Pancreas (tissue), 10 donors: ENCODE data around the gene SMOC1. TPM values are rescaled to one million over a fixed set of nuclear protein-coding genes. Genes with fewer than 3 reads are reported as not detected.
A peak's percentile ranks its signal among the peaks of the same experiment; 100 is the strongest.

Experiments used
- ATAC-seq, 4 donors: fragments of 200-7000 bp; cut with Tn5 transposase; one replicate each; pipeline versions ENCODE4 v1.8.0 to v1.9.1; 2020; ENCODE audit warnings: mild to moderate bottlenecking in 4 of 4, moderate library complexity in 4 of 4
- DNase-seq, 6 donors: peaks; one replicate each; pipeline ENCODE4 v3.0.0-alpha.2; 2020
- FAIRE-seq: peaks from 2 replicates; lab custom pipeline; 2012; peaks lifted over from hg19 to GRCh38; lab: Jason Lieb, UNC
- H3K27ac ChIP-seq, 4 donors: fragments of 200-600 bp; sonication (generic); 1 replicate in 3 of 4; 2 replicates in 1 of 4; pipeline versions ENCODE4 v1.5.0 to v1.8.0; 2020
- H3K27me3 ChIP-seq, 4 donors: fragments of 200-600 bp; one replicate each; pipeline ENCODE4 v1.8.0; 2021
- H3K36me3 ChIP-seq, 3 donors: fragments of 200-600 bp; sonication (generic) in 1 of 3; one replicate each; pipeline versions ENCODE4 v1.5.0 to v1.8.0; 2020 to 2021
- H3K4me1 ChIP-seq, 3 donors: fragments of 200-600 bp; one replicate each; pipeline ENCODE4 v1.8.0; 2021
- H3K4me3 ChIP-seq, 4 donors: fragments of 200-600 bp; sonication (generic) in 2 of 4; one replicate each; pipeline versions ENCODE4 v1.5.0 to v1.8.0; 2020 to 2021
- H3K9me3 ChIP-seq, 4 donors: fragments of 200-600 bp; one replicate each; pipeline ENCODE4 v1.8.0; 2021
- WGBS, 2 donors: extraction: QIAGEN DNeasy Blood & Tissue Kit; methylation state at CpG; one replicate each; pipeline ENCODE4 v1.1.7; 2013; 5-methylcytosine and 5-hydroxymethylcytosine counted together
- intact Hi-C, 3 donors: fragments of 100-400 bp; cut with DNase I; formaldehyde crosslinking; loops; one replicate each; pipeline versions ENCODE4 v1.11.1 to v1.14.2; 2022
- polyA plus RNA-seq, 2 donors: library from polyadenylated mRNA; stranded (reverse); fragments of 200-250 nt; gene quantifications; one replicate each; pipeline ENCODE4 v1.2.3, GENCODE V29; 2013
- total RNA-seq, 6 donors: library from RNA; stranded (reverse); fragmentation: NEBNext Ultra II Directional in 4 of 6; extraction: Animal tissue kit (Norgen Biotek cat#: 25700) in 4 of 6; gene quantifications; one replicate each; pipeline versions ENCODE4 v1.2.1 to v1.2.4, GENCODE V29; 2021 to 2023
- TF ChIP-seq, protein P1 (sequence below), 4 donors: fragments of 200-600 bp; sonication (generic) in 3 of 4; IDR thresholded peaks; one replicate each; pipeline versions ENCODE4 v1.5.0 to v1.8.0; 2021; ENCODE audit warnings: antibody characterized with exemption in 4 of 4
- donor health status: healthy with polysubstance abuse.
- donor health status: DM: no; HTN: no; CAD: no; lungs with moderate emphysema.
- donor health status: DM: no; HTN: no; CAD: no.
- donor health status: control.
- donor health status: control.
- donor health status: Bipolar disorder and iron deficiency.
- donor health status: DM: yes; HTN: yes; CAD: no.
- donor health status: DM: no; HTN: no; CAD: no.
- donor health status: DM: no; HTN: no; CAD: no.
- donor health status: DM: yes; HTN: yes; CAD: no.

The SMOC1 gene
- total and polyA plus RNA-seq, 8 donors, result 2.2 to 55.7 (median 6.3) TPM

DNA sequence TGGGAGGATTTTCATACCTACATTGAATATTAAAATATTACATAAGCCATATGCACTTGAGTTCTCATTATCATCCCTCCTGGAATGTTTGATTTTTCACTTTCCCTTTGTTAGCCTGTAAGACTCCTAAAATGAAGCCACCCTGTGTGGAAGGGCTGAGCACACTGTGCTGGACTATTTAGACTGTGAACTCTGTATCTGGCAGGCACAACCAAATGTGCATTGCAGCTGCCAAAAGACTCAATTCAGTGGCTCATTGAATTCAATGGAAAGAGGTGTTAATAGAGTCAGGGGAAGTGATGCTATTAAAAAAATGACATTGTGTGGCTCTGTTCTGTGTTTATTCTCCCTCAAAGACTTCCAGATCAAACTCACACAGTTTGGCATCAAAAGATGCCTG, 111.1 kb downstream of the SMOC1 start:
- Histone ChIP-seq H3K4me3 (no peak overlapping the region), H3K27me3 (no peaks in the 10 kb centered on the region), H3K4me1 (no peaks in the 10 kb centered on the region), H3K9me3 (no peaks in the 10 kb centered on the region), H3K36me3 (no peaks in the 10 kb centered on the region), H3K27ac (no peak overlapping the region)
- no peak for ATAC-seq
- FAIRE-seq, result no peak
- DNase-seq, result no peak
- TF ChIP-seq, protein P1, sequence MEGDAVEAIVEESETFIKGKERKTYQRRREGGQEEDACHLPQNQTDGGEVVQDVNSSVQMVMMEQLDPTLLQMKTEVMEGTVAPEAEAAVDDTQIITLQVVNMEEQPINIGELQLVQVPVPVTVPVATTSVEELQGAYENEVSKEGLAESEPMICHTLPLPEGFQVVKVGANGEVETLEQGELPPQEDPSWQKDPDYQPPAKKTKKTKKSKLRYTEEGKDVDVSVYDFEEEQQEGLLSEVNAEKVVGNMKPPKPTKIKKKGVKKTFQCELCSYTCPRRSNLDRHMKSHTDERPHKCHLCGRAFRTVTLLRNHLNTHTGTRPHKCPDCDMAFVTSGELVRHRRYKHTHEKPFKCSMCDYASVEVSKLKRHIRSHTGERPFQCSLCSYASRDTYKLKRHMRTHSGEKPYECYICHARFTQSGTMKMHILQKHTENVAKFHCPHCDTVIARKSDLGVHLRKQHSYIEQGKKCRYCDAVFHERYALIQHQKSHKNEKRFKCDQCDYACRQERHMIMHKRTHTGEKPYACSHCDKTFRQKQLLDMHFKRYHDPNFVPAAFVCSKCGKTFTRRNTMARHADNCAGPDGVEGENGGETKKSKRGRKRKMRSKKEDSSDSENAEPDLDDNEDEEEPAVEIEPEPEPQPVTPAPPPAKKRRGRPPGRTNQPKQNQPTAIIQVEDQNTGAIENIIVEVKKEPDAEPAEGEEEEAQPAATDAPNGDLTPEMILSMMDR (IDR thresholded peaks at IDR 0.05), result no peak
- intact Hi-C loops, result no loop called here

- TF ChIP-seq, protein P1 (IDR thresholded peaks at IDR 0.05), result no peak
- no peaks in the 10 kb centered on the region for H3K9me3 ChIP-seq
- H3K4me1 ChIP-seq, result no peaks in the 10 kb centered on the region
- DNase-seq (no peak), FAIRE-seq (no peak), ATAC-seq (peak in 1 of 4 donors; percentile 39)
- intact Hi-C loops, result no loop called here
- no peak overlapping the region for H3K27ac ChIP-seq
- no peak overlapping the region for H3K4me3 ChIP-seq
- no peaks in the 10 kb centered on the region for H3K36me3 ChIP-seq
- no peaks in the 10 kb centered on the region for H3K27me3 ChIP-seq
Observed at GRCh38 chr14:69991422-69991821, 112.2 kb downstream of the SMOC1 start.

DNA sequence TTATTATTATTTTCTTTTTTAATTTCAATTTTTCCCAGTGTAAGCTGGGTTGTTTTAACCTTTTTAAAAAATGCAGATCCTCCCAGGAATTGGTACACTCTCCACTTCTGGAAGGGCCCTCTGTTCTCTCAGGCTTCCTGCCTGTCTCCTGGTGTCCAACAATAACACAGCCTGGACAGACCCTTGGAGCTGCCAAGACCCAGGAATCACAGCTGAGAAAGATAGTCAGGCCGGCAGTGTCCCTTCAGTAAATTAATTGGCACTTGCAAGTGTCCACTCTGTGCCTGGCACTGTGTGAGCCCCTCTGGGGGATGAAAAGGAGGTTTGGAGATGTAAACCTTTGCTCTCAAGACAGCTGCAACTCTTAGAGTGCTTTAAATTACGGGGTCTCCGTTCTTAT, 113.3 kb downstream of the SMOC1 start:
- Histone ChIP-seq H3K9me3 (no peaks in the 10 kb centered on the region), H3K36me3 (no peaks in the 10 kb centered on the region), H3K4me1 (peaks cover 3 to 6% (median 3%) of the 10 kb centered on the region in 3 donors), H3K4me3 (no peak overlapping the region), H3K27ac (no peak overlapping the region), H3K27me3 (no peaks in the 10 kb centered on the region)
- FAIRE-seq, result no peak
- TF ChIP-seq, protein P1 (IDR thresholded peaks at IDR 0.05), result no peak
- DNase-seq, result no peak
- no peak for ATAC-seq
- 78 to 85% methylated on average over 3 of the region's 3 CpGs for WGBS, 2 donors
- intact Hi-C loops, result no loop called here

GRCh38 chr14:69993326-69993725, 114.1 kb downstream of the SMOC1 start:
- Histone ChIP-seq H3K4me1 (peaks cover 9 to 12% (median 10%) of the 10 kb centered on the region in 3 donors), H3K36me3 (no peaks in the 10 kb centered on the region), H3K9me3 (no peaks in the 10 kb centered on the region), H3K27ac (no peak overlapping the region), H3K4me3 (no peak overlapping the region), H3K27me3 (no peaks in the 10 kb centered on the region)
- TF ChIP-seq, protein P1 (IDR thresholded peaks at IDR 0.05), result no peak
- DNase-seq, result no peak
- FAIRE-seq, result no peak
- ATAC-seq, result no peak
- 85 to 96% methylated on average over 2 of the region's 2 CpGs for WGBS, 2 donors
- intact Hi-C loops, result no loop called here

DNA sequence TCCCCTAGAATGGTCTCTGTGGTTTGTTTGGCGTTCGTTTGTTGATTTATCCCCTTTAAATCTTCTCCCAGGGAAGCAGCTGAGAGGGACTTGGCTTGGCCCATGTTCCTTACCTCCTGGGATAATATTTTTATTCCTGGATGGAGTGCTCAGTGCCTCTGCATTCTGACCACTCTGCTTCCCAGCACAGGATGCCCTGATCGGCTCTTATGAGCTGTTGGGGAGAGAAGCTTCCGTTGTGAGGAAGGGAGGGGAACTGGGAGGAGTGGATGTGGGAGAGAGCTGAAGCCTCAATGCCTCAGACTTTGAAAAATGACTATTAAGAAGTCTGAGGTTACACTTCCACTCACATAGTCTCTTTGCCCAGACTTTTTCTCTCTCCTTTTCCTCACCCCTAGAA, 114.8 kb downstream of the SMOC1 start:
- TF ChIP-seq, protein P1 (IDR thresholded peaks at IDR 0.05), result no peak
- FAIRE-seq, result no peak
- Histone ChIP-seq H3K36me3 (no peaks in the 10 kb centered on the region), H3K9me3 (no peaks in the 10 kb centered on the region), H3K4me3 (no peak overlapping the region), H3K27ac (no peak overlapping the region), H3K4me1 (peaks cover 16 to 19% (median 17%) of the 10 kb centered on the region in 3 donors), H3K27me3 (no peaks in the 10 kb centered on the region)
- DNase-seq, result no peak
- 74 to 78% methylated on average over 4 of the region's 4 CpGs for WGBS, 2 donors
- intact Hi-C loops, result no loop called here
- no peak for ATAC-seq
